ENCODE data around the gene STOX1. TPM values are rescaled to one million over a fixed set of nuclear protein-coding genes. Genes with fewer than 3 reads are reported as not detected.
"Not testable (repeated sequence)": the region's sequence is repeated elsewhere in the genome, so short reads cannot be mapped to it uniquely, and the experiment has no call there.

The STOX1 gene
- total and polyA plus RNA-seq, 7 donors = 0.14 to 2.4 (median 0.57) TPM

GRCh38 chr10:68829521-68829920 is 2.2 kb downstream of the STOX1 start:
- H3K9me3 ChIP-seq = no peaks in the 10 kb centered on the region
- intact Hi-C loops (cut with DNase I) = no loop called here
- H3K4me1 ChIP-seq = peaks cover 3% of the 10 kb centered on the region
- no peak for DNase-seq
- H3K27me3 ChIP-seq (ENCODE audit: insufficient read depth in 3 of 3, low read length in 2 of 3) = peaks cover 0 to 2% (median 0%) of the 10 kb centered on the region in 3 donors
- H3K4me3 ChIP-seq = no peak overlapping the region
- ATAC-seq = no peak
- WGBS, 3 donors = 45 to 53% (median 46%) methylated on average over 6 of the region's 6 CpGs
- TF ChIP-seq CTCF (IDR thresholded peaks at IDR 0.05) = no peak
- H3K36me3 ChIP-seq (ENCODE audit: insufficient read depth in 1 of 2, low read depth in 1 of 2) = no peaks in the 10 kb centered on the region
- H3K27ac ChIP-seq = no peak overlapping the region

DNA sequence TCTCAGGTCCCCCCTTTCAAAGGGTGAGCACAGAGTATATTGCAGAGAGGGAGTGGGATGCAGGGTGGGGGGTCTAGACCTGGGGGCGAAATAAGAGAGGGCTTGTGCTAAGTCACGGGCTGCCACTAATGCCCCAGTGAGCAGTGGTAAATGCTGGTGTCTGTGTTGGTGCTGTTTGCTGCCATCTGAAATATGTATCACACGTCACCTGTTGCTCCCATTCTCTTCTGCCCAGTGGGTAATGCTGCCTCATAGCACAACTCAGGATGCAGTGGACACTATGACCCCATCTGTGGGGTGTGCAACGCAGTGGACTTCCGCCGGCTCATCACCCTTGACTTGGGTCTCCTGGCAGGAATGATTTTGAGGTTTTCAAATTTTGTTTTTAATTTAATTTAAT is 2.6 kb downstream of the STOX1 start:
- intact Hi-C loops (cut with DNase I) = no loop called here
- H3K36me3 ChIP-seq (ENCODE audit: insufficient read depth in 1 of 2, low read depth in 1 of 2) = no peaks in the 10 kb centered on the region
- TF ChIP-seq CTCF (IDR thresholded peaks at IDR 0.05) = no peak
- H3K27me3 ChIP-seq (ENCODE audit: insufficient read depth in 3 of 3, low read length in 2 of 3) = peaks cover 0 to 2% (median 0%) of the 10 kb centered on the region in 3 donors
- 72 to 81% (median 76%) methylated on average over 6 of the region's 6 CpGs for WGBS, 3 donors
- H3K9me3 ChIP-seq = no peaks in the 10 kb centered on the region
- no peak overlapping the region for H3K4me3 ChIP-seq
- H3K4me1 ChIP-seq = peaks cover 3% of the 10 kb centered on the region
- no peak overlapping the region for H3K27ac ChIP-seq
- no peak for ATAC-seq
- DNase-seq = no peak

DNA sequence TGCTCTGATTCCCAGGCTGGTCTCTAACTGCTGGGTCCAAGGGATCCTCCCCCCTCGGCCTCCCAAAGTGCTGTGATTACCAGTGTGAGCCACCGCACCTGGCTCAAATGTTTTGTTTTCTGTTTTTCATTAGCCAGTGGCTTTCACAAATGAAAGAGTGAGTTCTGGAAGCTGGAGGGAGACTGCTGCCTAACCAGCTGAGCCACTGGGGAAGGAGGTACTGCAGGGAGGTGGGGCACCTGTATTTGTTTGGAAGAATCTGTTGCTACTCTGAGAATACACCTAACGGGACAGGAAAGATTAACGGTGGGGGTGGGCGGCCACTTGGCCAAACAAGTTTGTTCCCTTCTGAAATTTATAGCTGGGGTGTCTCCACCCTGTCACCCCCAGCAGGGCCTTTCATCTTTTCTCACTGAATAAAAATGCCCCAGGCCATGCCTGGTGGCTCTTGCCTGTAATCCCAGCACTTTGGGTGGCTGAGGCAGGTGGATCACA is 4.7 kb downstream of the STOX1 start:
- intact Hi-C loops (cut with DNase I) = no loop called here
- ATAC-seq (no peak), DNase-seq (no peak)
- Histone ChIP-seq H3K4me1 (peaks cover under 1% of the 10 kb centered on the region), H3K4me3 (no peak overlapping the region), H3K9me3 (no peaks in the 10 kb centered on the region), H3K27ac (no peak overlapping the region), H3K36me3 (ENCODE audit: insufficient read depth in 1 of 2, low read depth in 1 of 2) (no peaks in the 10 kb centered on the region), H3K27me3 (ENCODE audit: insufficient read depth in 3 of 3, low read length in 2 of 3) (no peaks in the 10 kb centered on the region)
- TF ChIP-seq CTCF (IDR thresholded peaks at IDR 0.05) = no peak
- 82 to 84% (median 82%) methylated on average over 5 of the region's 5 CpGs for WGBS, 3 donors

- 89 to 94% (median 90%) methylated on average over 4 of the region's 4 CpGs for WGBS, 3 donors
- DNase-seq (no peak), ATAC-seq (no peak)
- Histone ChIP-seq H3K4me1 (no peaks in the 10 kb centered on the region), H3K27ac (no peak overlapping the region), H3K9me3 (no peaks in the 10 kb centered on the region), H3K4me3 (no peak overlapping the region), H3K27me3 (ENCODE audit: insufficient read depth in 3 of 3, low read length in 2 of 3) (no peaks in the 10 kb centered on the region), H3K36me3 (ENCODE audit: insufficient read depth in 1 of 2, low read depth in 1 of 2) (no peaks in the 10 kb centered on the region)
- intact Hi-C loops (cut with DNase I) = no loop called here
- no peak for TF ChIP-seq CTCF (IDR thresholded peaks at IDR 0.05)
Observed at GRCh38 chr10:68832601-68833000, 5.3 kb downstream of the STOX1 start.

GRCh38 chr10:68837626-68838322 is 10.4 kb downstream of the STOX1 start:
- Histone ChIP-seq H3K4me3 (no peak overlapping the region), H3K36me3 (ENCODE audit: insufficient read depth in 1 of 2, low read depth in 1 of 2) (no peaks in the 10 kb centered on the region), H3K27me3 (ENCODE audit: insufficient read depth in 3 of 3, low read length in 2 of 3) (no peaks in the 10 kb centered on the region), H3K4me1 (no peaks in the 10 kb centered on the region), H3K27ac (no peak overlapping the region), H3K9me3 (no peaks in the 10 kb centered on the region)
- ATAC-seq (no peak), DNase-seq (no peak)
- intact Hi-C loops (cut with DNase I) = no loop called here
- WGBS, 3 donors = 90 to 92% (median 92%) methylated on average over 8 of the region's 8 CpGs
- TF ChIP-seq CTCF (IDR thresholded peaks at IDR 0.05) = no peak

- WGBS, 3 donors = 95 to 97% (median 95%) methylated on average over 9 of the region's 9 CpGs
- H3K4me3 ChIP-seq; H3K36me3 ChIP-seq (ENCODE audit: insufficient read depth in 1 of 2, low read depth in 1 of 2); intact Hi-C loops (cut with DNase I); DNase-seq; ATAC-seq; H3K27ac ChIP-seq; H3K27me3 ChIP-seq (ENCODE audit: insufficient read depth in 3 of 3, low read length in 2 of 3); H3K4me1 ChIP-seq; H3K9me3 ChIP-seq: not testable (repeated sequence)
Observed at GRCh38 chr10:68840650-68841049, 13.3 kb downstream of the STOX1 start.
